Measurements from ENCODE around the gene RC3H2. TPM values are rescaled to one million over a fixed set of nuclear protein-coding genes. Genes with fewer than 3 reads are reported as not detected.

RC3H2 gene
- total and polyA plus RNA-seq, 2 of the 13 experiments (the other 11 are each of a cell fraction or from before 2014, with no cell fraction given) = 21.0 to 36.4 TPM

DNA sequence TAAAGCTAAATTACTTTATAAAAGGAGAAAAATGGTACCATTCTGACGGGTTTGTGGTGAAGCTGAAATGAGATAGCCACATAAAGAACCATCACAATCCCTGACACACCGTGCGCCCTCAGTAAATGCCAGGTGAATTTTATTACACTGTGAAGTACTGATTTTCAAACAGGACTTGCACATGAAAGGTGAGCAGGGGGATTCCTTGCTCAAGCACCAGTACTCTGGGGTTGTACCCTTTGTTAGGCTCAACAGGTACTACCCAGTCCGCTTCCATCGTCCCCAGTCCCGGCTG lies 35.2 kb upstream of the RC3H2 start (continued):
- TF ChIP-seq, protein P1, sequence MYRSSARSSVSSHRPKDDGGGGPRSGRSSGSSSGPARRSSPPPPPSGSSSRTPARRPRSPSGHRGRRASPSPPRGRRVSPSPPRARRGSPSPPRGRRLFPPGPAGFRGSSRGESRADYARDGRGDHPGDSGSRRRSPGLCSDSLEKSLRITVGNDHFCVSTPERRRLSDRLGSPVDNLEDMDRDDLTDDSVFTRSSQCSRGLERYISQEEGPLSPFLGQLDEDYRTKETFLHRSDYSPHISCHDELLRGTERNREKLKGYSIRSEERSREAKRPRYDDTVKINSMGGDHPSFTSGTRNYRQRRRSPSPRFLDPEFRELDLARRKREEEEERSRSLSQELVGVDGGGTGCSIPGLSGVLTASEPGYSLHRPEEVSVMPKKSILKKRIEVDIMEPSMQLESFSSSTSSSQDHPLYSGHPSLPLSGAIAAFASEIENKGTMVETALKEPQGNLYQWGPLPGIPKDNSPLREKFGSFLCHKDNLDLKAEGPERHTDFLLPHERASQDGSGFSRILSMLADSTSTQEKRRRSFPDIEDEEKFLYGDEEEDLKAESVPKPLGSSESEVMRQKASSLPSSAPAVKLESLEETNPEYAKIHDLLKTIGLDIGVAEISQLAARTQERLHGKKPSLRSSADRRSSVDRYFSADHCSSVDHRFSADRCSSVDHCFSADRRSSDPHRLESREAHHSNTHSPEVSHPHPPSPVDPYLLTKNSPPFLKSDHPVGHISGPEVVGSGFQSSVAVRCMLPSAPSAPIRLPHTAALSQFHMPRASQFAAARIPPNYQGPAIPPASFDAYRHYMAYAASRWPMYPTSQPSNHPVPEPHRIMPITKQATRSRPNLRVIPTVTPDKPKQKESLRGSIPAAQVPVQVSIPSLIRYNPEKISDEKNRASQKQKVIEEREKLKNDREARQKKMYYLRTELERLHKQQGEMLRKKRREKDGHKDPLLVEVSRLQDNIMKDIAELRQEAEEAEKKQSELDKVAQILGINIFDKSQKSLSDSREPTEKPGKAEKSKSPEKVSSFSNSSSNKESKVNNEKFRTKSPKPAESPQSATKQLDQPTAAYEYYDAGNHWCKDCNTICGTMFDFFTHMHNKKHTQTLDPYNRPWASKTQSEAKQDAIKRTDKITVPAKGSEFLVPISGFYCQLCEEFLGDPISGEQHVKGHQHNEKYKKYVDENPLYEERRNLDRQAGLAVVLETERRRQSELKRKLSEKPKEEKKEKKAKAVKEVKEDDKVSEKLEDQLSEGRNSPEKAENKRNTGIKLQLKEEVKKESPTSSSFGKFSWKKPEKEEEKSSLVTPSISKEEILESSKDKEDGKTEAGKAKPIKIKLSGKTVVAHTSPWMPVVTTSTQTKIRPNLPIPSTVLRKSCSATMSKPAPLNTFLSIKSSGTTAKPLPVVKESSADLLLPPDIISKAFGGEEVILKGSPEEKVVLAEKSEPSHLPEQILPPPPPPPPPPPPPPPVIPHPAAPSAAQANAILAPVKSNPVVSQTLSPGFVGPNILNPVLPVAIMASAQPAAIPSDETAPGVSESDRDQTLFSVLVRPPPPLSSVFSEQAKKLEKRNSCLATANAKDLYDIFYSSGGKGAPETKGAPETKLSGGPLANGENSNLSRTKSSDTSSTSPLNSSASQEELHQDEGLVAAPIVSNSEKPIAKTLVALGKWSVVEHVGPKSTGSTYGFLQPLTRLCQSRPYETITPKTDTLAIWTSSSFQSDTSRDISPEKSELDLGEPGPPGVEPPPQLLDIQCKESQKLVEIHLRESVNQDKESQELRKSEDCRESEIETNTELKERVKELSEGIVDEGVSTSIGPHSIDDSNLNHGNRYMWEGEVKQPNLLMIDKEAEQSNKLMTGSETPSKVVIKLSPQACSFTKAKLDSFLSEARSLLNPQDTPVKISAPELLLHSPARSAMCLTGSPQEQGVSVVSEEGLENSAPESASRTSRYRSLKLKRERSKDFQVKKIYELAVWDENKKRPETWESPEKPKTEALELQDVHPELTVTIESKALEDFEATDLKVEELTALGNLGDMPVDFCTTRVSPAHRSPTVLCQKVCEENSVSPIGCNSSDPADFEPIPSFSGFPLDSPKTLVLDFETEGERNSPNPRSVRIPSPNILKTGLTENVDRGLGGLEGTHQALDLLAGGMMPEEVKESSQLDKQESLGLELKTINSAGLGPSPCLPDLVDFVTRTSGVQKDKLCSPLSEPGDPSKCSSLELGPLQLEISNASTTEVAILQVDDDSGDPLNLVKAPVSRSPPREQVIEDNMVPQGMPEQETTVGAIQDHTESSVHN (CRISPR knock-in tag; IDR thresholded peaks at IDR 0.05) = 0 out of 2 replicates have a peak, but pooled peaks have one; percentile 28
- TF ChIP-seq, protein P2, sequence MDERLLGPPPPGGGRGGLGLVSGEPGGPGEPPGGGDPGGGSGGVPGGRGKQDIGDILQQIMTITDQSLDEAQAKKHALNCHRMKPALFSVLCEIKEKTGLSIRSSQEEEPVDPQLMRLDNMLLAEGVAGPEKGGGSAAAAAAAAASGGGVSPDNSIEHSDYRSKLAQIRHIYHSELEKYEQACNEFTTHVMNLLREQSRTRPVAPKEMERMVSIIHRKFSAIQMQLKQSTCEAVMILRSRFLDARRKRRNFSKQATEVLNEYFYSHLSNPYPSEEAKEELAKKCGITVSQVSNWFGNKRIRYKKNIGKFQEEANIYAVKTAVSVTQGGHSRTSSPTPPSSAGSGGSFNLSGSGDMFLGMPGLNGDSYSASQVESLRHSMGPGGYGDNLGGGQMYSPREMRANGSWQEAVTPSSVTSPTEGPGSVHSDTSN (CRISPR knock-in tag; IDR thresholded peaks at IDR 0.05) = no peak
- 0 out of 2 replicates have a peak, but pooled peaks have one; percentile 13 for TF ChIP-seq ZNF34 (CRISPR knock-in tag; IDR thresholded peaks at IDR 0.05; ENCODE audit: borderline replicate concordance)
- peak; percentile 23; the same call in 1 of the 2 replicates for TF ChIP-seq RAD21 (CRISPR knock-in tag; IDR thresholded peaks at IDR 0.05)
- TF ChIP-seq, protein P3, sequence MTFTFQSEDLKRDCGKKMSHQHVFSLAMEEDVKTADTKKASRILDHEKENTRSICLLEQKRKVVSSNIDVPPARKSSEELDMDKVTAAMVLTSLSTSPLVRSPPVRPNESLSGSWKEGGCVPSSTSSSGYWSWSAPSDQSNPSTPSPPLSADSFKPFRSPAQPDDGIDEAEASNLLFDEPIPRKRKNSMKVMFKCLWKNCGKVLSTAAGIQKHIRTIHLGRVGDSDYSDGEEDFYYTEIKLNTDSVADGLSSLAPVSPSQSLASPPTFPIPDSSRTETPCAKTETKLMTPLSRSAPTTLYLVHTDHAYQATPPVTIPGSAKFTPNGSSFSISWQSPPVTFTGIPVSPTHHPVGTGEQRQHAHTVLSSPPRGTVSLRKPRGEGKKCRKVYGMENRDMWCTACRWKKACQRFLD (CRISPR knock-in tag; IDR thresholded peaks at IDR 0.05; ENCODE audit: borderline replicate concordance) = 0 out of 2 replicates have a peak, but pooled peaks have one; percentile 26
- TF ChIP-seq PHF21A (CRISPR knock-in tag; IDR thresholded peaks at IDR 0.05) = 0 out of 2 replicates have a peak, but pooled peaks have one; percentile 19
- TF ChIP-seq CCDC6 (CRISPR knock-in tag; IDR thresholded peaks at IDR 0.05) = 0 out of 2 replicates have a peak, but pooled peaks have one; percentile 32
